ENCODE data around the gene IL18. TPM values are rescaled to one million over a fixed set of nuclear protein-coding genes. Genes with fewer than 3 reads are reported as not detected.

The IL18 gene
- total RNA-seq, 1 experiment from 2014 or later, result 0.74 TPM

DNA sequence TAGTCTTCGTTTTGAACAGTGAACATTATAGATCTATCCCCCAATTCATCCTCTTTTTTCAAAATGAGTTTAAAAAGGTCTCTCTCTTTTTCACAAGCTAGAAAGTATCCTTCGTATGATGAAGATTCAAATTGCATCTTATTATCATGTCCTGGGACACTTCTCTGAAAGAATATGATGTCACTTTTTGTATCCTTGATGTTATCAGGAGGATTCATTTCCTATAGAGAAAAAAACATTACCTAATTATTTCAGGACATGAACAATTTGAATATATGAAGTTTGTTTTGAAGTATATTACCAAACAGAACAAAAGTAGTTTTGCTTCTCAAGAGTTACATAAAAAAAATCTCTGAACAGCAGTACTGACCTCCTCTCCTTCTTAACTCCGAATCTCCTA is 20.3 kb downstream of the IL18 start (continued):
- TF ChIP-seq E2F1 (CRISPR knock-in tag; IDR thresholded peaks at IDR 0.05) (no peak), ZBTB21 (CRISPR knock-in tag; IDR thresholded peaks at IDR 0.05; ENCODE audit: borderline replicate concordance) (no peak), FOXJ3 (CRISPR knock-in tag; IDR thresholded peaks at IDR 0.05; ENCODE audit: borderline replicate concordance) (no peak), EMX1 (CRISPR knock-in tag; IDR thresholded peaks at IDR 0.05) (no peak), RORB (CRISPR knock-in tag; IDR thresholded peaks at IDR 0.05) (no peak), GTF2I (CRISPR knock-in tag; conservative IDR thresholded peaks at IDR 0.05) (no peak)

- ChIA-PET POLR2A (no interaction called here), CTCF (interaction anchor here (1.0 kb wide), 1 partner anchor 21 kb away, joined by 4 read pairs; no protein-coding TSS in a partner anchor)
- DNase-seq (ENCODE audit: low spot score) (no peak), ATAC-seq (no peak)
- no peaks in the 10 kb centered on the region for H3K36me3 Mint-ChIP-seq
- no peaks in the 10 kb centered on the region for H3K4me1 Mint-ChIP-seq
- H3K4me3 Mint-ChIP-seq, result no peak overlapping the region
- no peaks in the 10 kb centered on the region for H3K27me3 Mint-ChIP-seq (ENCODE audit: low read depth)
- H3K27ac Mint-ChIP-seq, result no peak overlapping the region
- H3K9me3 Mint-ChIP-seq, result no peaks in the 10 kb centered on the region
- TF ChIP-seq GABPB1 (CRISPR knock-in tag; IDR thresholded peaks at IDR 0.05) (no peak), PREB (CRISPR knock-in tag; IDR thresholded peaks at IDR 0.05; ENCODE audit: borderline replicate concordance) (no peak), ETV6 (CRISPR knock-in tag; IDR thresholded peaks at IDR 0.05) (no peak), GTF2I (CRISPR knock-in tag; conservative IDR thresholded peaks at IDR 0.05) (no peak), ZNF532 (CRISPR knock-in tag; IDR thresholded peaks at IDR 0.05; ENCODE audit: borderline replicate concordance) (no peak), FOXP1 (CRISPR knock-in tag; IDR thresholded peaks at IDR 0.05; ENCODE audit: borderline replicate concordance) (no peak), ZNF219 (CRISPR knock-in tag; IDR thresholded peaks at IDR 0.05; ENCODE audit: borderline replicate concordance) (no peak), ZNF425 (CRISPR knock-in tag; conservative IDR thresholded peaks at IDR 0.05) (no peak)
- TF ChIP-seq, protein P1, sequence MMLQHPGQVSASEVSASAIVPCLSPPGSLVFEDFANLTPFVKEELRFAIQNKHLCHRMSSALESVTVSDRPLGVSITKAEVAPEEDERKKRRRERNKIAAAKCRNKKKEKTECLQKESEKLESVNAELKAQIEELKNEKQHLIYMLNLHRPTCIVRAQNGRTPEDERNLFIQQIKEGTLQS (CRISPR knock-in tag; conservative IDR thresholded peaks at IDR 0.05), result no peak
- TF ChIP-seq, protein P2, sequence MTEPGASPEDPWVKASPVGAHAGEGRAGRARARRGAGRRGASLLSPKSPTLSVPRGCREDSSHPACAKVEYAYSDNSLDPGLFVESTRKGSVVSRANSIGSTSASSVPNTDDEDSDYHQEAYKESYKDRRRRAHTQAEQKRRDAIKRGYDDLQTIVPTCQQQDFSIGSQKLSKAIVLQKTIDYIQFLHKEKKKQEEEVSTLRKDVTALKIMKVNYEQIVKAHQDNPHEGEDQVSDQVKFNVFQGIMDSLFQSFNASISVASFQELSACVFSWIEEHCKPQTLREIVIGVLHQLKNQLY (CRISPR knock-in tag; IDR thresholded peaks at IDR 0.05), result no peak
- TF ChIP-seq, protein P3, sequence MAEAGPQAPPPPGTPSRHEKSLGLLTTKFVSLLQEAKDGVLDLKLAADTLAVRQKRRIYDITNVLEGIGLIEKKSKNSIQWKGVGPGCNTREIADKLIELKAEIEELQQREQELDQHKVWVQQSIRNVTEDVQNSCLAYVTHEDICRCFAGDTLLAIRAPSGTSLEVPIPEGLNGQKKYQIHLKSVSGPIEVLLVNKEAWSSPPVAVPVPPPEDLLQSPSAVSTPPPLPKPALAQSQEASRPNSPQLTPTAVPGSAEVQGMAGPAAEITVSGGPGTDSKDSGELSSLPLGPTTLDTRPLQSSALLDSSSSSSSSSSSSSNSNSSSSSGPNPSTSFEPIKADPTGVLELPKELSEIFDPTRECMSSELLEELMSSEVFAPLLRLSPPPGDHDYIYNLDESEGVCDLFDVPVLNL (CRISPR knock-in tag; IDR thresholded peaks at IDR 0.05; ENCODE audit: borderline replicate concordance, low read depth), result no peak
Measured at GRCh38 chr11:112134473-112134872, 29.4 kb downstream of the IL18 start.

Measured in WTC11 (cell line).